Measurements from ENCODE around the gene OTUD1.

- TF ChIP-seq CTCF (IDR thresholded peaks at IDR 0.05) = no peak
- no peak for TF ChIP-seq POLR2A (IDR thresholded peaks at IDR 0.05)
Measured at GRCh38 chr10:23448323-23448722, 9.4 kb downstream of the OTUD1 start.
